Measurements from ENCODE around the gene ZMYND8. TPM values are rescaled to one million over a fixed set of nuclear protein-coding genes. Genes with fewer than 3 reads are reported as not detected.

ZMYND8 gene
- total RNA-seq, 2 experiments from 2014 or later: 33.0 to 34.3 TPM

DNA sequence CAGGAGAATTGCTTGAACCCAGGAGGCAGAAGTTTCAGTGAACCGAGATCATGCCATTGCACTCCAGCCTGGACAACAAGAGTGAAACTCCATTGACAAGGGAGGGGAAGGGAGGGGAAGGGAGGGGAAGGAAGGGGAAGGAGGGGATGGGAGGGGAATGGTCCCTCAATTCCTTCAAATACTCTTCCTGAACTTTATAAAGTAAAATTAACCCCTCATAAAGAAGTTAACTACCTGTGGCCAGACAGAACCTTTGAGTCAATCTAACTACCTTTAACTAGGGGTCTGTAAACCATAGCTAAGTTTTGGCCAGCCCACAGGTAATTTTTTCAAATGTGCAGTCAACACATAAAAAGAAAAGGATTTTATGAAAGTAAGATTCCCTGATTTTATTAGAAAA, 131.0 kb downstream of the ZMYND8 start:
- Histone ChIP-seq H3K27me3 (ENCODE audit: control insufficient read depth in 1 of 2, insufficient read depth in 2 of 2, low read length in 2 of 2) (no peaks in the 10 kb centered on the region), H3K27ac (ENCODE audit: low read depth in 1 of 2, low read length in 2 of 2) (no peak overlapping the region), H3K9me3 (ENCODE audit: control insufficient read depth in 1 of 2, insufficient read depth in 1 of 2, low read length in 2 of 2) (no peaks in the 10 kb centered on the region), H3K36me3 (ENCODE audit: insufficient read depth, low read length) (peaks cover 77% of the 10 kb centered on the region), H3K4me3 (ENCODE audit: low read length) (no peak overlapping the region), H3K4me1 (ENCODE audit: insufficient read depth, low read length) (no peaks in the 10 kb centered on the region)
- ATAC-seq (ENCODE audit: poor library complexity) (no peak), DNase-seq (no peak)
- no peak for TF ChIP-seq CTCF (IDR thresholded peaks at IDR 0.05)
- Mint-ChIP-seq H3K27me3 (no peaks in the 10 kb centered on the region), H3K27ac (no peak overlapping the region), H3K4me3 (no peak overlapping the region), H3K36me3 (ENCODE audit: low read depth) (peaks cover 92% of the 10 kb centered on the region), H3K4me1 (ENCODE audit: low read depth) (peaks cover 6% of the 10 kb centered on the region), H3K9me3 (no peaks in the 10 kb centered on the region)
- intact Hi-C loops (cut with DNase I, micrococcal nuclease): no loop called here
- CTCF ChIA-PET: no interaction called here
- POLR2A ChIA-PET: interaction anchor here (0.6 kb wide), 1 partner anchor 495 kb away, joined by 4 read pairs; no protein-coding TSS in a partner anchor

GRCh38 chr20:47224857-47225256, 131.6 kb downstream of the ZMYND8 start:
- intact Hi-C loops (cut with DNase I, micrococcal nuclease): no loop called here
- no peak overlapping the region for H3K4me3 ChIP-seq (ENCODE audit: low read length)
- H3K36me3 ChIP-seq (ENCODE audit: insufficient read depth, low read length): peaks cover 81% of the 10 kb centered on the region
- no peaks in the 10 kb centered on the region for H3K4me1 ChIP-seq (ENCODE audit: insufficient read depth, low read length)
- no peak overlapping the region for H3K27ac ChIP-seq (ENCODE audit: low read depth in 1 of 2, low read length in 2 of 2)
- H3K27me3 Mint-ChIP-seq: no peaks in the 10 kb centered on the region
- TF ChIP-seq CTCF (IDR thresholded peaks at IDR 0.05): no peak
- DNase-seq: no peak
- no peak for ATAC-seq (ENCODE audit: poor library complexity)
- ChIA-PET CTCF (no interaction called here), POLR2A (interaction anchor here (0.6 kb wide), 1 partner anchor 496 kb away, joined by 4 read pairs; no protein-coding TSS in a partner anchor)
- peaks cover 6% of the 10 kb centered on the region for H3K4me1 Mint-ChIP-seq (ENCODE audit: low read depth)
- H3K9me3 Mint-ChIP-seq: no peaks in the 10 kb centered on the region
- H3K27ac Mint-ChIP-seq: no peak overlapping the region
- H3K4me3 Mint-ChIP-seq: no peak overlapping the region
- no peaks in the 10 kb centered on the region for H3K27me3 ChIP-seq (ENCODE audit: control insufficient read depth in 1 of 2, insufficient read depth in 2 of 2, low read length in 2 of 2)
- peaks cover 94% of the 10 kb centered on the region for H3K36me3 Mint-ChIP-seq (ENCODE audit: low read depth)
- no peaks in the 10 kb centered on the region for H3K9me3 ChIP-seq (ENCODE audit: control insufficient read depth in 1 of 2, insufficient read depth in 1 of 2, low read length in 2 of 2)

GRCh38 chr20:47224300-47224791, 132.2 kb downstream of the ZMYND8 start:
- ATAC-seq (ENCODE audit: poor library complexity): no peak

More at GRCh38 chr20:47224300-47224791, 132.2 kb downstream of the ZMYND8 start:
- Histone ChIP-seq H3K4me1 (ENCODE audit: insufficient read depth, low read length) (no peaks in the 10 kb centered on the region), H3K27me3 (ENCODE audit: control insufficient read depth in 1 of 2, insufficient read depth in 2 of 2, low read length in 2 of 2) (no peaks in the 10 kb centered on the region), H3K36me3 (ENCODE audit: insufficient read depth, low read length) (peaks cover 82% of the 10 kb centered on the region), H3K27ac (ENCODE audit: low read depth in 1 of 2, low read length in 2 of 2) (no peak overlapping the region), H3K9me3 (ENCODE audit: control insufficient read depth in 1 of 2, insufficient read depth in 1 of 2, low read length in 2 of 2) (no peaks in the 10 kb centered on the region), H3K4me3 (ENCODE audit: low read length) (no peak overlapping the region)
- no peak overlapping the region for H3K27ac Mint-ChIP-seq
- CTCF ChIA-PET: no interaction called here
- peaks cover 6% of the 10 kb centered on the region for H3K4me1 Mint-ChIP-seq (ENCODE audit: low read depth)
- peaks cover 94% of the 10 kb centered on the region for H3K36me3 Mint-ChIP-seq (ENCODE audit: low read depth)
- H3K9me3 Mint-ChIP-seq: no peaks in the 10 kb centered on the region
- DNase-seq: no peak
- H3K27me3 Mint-ChIP-seq: no peaks in the 10 kb centered on the region
- no peak overlapping the region for H3K4me3 Mint-ChIP-seq
- intact Hi-C loops (cut with DNase I, micrococcal nuclease): no loop called here
- POLR2A ChIA-PET: no interaction called here
- no peak for TF ChIP-seq CTCF (IDR thresholded peaks at IDR 0.05)
